Glomerular endothelial cell (primary cell): ENCODE results near the gene GAP43. TPM values are rescaled to one million over a fixed set of nuclear protein-coding genes. Genes with fewer than 3 reads are reported as not detected.

ENCODE experiments used
- DNase-seq: peaks from one replicate; pipeline ENCODE4 v3.0.0-alpha.2; 2011; ENCODE audit warnings: low read depth, low spot score; ENCODE audit errors: extremely low read depth
- total RNA-seq: library from RNA; depleted of rRNA; stranded (reverse); fragments of >200 nt; gene quantifications from 2 replicates; pipeline ENCODE4 v1.2.3, GENCODE V29; 2015

The GAP43 gene
- total RNA-seq, 1 donor from 2014 or later: 0.18 TPM

DNA sequence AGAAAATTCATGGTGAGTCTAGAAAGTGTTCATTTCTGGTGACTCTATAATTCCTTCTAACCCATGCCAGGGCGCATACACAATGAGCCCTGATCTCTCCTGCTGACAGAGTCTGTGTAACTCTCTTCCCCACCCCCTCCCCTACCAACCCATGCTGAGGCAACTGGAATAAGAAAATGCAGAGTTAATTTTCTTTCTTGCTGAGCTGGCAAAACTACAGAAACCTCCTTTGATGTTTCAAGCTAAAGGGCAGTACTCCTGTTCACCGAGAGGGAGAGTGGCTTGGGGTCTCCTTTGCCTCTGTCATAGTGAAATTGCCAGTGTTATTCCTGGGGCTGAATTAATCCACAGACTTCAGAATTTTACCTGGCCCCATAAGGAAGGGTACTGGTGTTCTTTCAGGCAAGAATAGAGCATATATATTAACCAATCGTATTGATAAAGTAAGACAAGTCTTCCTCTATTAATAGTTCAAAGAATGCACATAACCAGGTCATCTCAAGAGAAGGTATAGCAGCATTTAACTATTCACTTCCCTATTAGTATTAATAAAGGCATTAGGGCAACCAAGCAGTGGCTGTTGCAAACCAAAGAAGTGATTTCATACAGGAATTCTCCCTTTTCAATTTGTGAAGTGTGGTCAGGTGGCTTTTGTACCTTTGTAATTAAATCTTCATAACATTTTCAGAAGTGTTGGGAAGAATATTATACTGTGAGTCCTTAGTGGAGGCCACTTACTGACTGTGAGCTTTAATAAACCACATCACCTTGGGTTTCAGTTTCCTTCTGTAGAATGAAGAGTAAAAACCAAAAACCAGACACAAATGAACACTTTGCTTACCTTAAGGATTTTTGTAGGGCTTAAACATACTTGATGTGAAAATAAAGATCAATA, 4.1 kb downstream of the GAP43 start:
- no peak for DNase-seq

- no peak for DNase-seq
Measured at GRCh38 chr3:115628075-115628412, 4.7 kb downstream of the GAP43 start.

GRCh38 chr3:115630850-115631249, 7.5 kb downstream of the GAP43 start:
- DNase-seq: no peak

DNA sequence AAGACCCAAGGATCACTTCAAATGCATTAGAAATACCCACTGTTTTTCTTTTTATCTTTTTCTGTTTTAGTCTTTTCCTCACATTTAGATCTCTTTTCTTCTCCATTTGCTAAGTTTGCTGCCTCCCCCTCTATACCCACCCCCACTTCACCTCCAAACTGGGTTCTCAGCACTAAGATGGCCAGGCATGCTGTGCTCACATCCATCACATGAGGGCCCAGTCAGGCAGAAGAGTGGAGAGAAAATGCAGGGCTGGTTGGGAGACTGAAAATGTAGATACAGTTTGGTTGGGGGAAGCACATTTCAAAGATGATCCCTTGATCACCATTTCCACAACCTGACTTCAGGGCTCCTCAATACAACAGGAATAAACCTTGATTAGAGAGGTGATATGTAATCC, 8.7 kb downstream of the GAP43 start:
- DNase-seq: no peak

DNA sequence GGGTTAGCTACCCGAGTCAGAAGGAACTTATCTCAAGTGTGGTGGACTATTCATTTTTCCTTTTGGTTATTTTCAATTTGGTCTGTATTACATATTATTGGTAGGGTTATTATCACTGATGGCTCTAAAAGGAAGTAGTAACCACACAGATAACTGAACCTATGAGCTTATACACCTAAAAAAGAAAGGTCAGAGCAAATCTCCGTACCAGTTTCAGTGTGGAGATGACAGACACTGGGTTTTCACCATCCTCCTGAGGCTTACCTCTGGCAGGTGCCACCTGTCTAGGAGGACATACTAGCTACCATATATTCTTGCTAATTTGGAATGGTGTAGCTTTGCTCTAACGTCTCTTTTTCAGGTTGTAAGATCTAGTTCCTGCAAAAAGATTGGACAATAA, 10.2 kb downstream of the GAP43 start:
- no peak for DNase-seq

- no peak for DNase-seq
Measured at GRCh38 chr3:115634052-115634451, 10.7 kb downstream of the GAP43 start.

GRCh38 chr3:115635406-115635805, 12.1 kb downstream of the GAP43 start:
- DNase-seq: no peak

DNA sequence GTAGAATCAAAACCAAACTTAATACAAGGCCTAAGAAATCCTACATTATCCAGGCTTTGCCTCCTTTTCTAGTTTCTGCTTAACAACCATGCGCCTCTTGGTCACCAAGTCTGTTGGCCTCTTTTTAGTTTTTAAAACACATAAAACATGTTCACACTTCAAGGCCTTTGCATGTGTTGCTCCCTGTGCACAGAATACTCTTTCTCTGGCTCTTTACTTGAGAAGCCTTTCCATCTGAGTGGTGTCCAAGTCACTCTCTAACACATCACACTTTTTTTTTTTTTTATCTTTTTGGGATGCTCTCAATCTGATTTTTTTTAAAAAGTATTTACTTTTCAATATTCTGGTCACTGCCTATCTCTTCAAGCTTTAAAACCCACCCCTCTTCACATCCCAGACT, 14.9 kb downstream of the GAP43 start:
- DNase-seq: no peak

- DNase-seq: no peak
Measured at GRCh38 chr3:115638991-115639390, 15.7 kb downstream of the GAP43 start.

DNA sequence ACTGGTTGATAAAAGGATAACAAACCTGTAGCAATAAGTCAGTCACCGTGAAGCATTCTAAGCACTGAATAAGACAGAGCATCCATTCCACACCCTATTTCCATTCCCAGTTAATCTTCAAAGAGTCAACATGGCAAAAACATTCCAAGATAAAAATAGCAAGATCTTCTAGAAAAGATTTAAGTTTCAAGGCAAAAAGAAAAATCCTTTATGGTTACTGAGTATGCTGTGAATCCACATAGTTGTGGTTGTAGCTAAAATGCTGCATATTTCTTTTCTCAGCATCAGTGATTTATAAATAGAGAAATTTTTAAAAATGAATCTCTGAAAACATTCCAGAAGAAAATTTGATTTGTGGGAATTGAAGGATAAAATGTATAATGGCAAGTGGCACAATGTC, 21.1 kb downstream of the GAP43 start:
- DNase-seq: no peak

DNA sequence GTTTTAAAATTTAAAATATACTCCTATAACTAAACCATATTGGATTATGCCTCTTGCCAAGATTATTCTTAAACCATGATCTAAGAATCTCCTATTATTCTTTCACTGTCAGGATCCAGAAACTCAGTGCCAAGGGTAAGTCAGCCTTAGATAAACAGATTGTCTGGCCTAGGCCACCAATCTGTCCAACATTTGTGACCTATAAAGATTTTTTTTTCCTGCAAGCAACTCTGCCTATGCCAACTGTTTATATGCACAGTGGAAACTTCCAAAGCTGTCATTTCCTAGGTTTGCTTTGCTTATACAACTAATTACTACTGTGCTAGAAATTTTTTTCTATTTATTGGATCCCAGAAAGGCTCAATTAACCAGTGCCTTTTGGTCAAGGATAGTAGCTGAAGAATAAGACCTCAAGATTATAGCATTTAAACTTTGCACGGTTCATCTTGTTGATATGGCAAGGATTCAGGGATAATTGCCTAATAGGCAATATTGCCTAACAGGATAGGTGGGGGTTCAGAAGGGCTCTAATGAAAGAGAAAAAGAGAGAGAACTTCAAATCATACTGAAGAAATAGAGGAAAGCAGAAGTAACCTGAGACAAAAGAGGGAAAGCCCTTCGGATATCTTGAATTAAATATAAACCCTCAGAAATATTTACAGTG, 22.8 kb downstream of the GAP43 start:
- no peak for DNase-seq

- no peak for DNase-seq
Measured at GRCh38 chr3:115648559-115648958, 25.2 kb downstream of the GAP43 start.

- DNase-seq: no peak
Measured at GRCh38 chr3:115651087-115651486, 27.8 kb downstream of the GAP43 start.

GRCh38 chr3:115651599-115651998, 28.3 kb downstream of the GAP43 start:
- DNase-seq: no peak

DNA sequence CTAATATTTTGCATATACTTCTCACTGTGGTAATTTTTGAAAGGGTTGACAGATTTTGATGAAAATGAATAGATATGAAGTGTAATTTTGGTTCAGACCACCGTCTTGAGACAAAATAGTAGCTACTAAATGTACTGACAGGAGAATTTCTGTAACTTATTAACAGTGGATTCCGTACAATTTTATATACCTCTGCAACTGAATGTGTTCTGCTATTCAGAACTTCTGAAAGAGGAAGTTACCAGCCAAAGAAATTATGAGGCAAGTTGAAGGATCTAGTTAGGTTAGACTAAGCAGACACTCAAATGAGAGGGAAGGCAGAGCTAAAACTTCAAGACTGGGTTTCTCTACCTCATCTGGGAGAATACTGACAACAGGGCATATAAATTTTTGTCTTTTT, 29.4 kb downstream of the GAP43 start:
- no peak for DNase-seq

GRCh38 chr3:115655761-115656282, 32.5 kb downstream of the GAP43 start:
- no peak for DNase-seq

- DNase-seq: no peak
Measured at GRCh38 chr3:115657168-115657567, 33.9 kb downstream of the GAP43 start.

DNA sequence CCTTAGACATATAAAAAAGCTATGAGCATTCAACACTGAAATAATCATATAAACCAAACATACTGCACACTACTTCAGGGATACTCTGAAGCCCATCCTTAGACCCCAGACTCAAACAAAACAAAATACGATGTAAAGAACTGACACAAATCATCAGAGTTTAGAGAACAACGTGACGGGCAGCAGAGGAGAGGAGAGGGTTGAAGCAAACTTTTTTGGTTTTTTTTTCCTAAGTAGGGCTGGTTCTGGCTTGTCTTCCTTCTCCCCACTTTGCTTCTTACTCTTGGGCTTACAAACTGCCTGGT, 34.7 kb downstream of the GAP43 start:
- DNase-seq: no peak

GRCh38 chr3:115658337-115659181, 35.2 kb downstream of the GAP43 start:
- peak; percentile 14 for DNase-seq

DNA sequence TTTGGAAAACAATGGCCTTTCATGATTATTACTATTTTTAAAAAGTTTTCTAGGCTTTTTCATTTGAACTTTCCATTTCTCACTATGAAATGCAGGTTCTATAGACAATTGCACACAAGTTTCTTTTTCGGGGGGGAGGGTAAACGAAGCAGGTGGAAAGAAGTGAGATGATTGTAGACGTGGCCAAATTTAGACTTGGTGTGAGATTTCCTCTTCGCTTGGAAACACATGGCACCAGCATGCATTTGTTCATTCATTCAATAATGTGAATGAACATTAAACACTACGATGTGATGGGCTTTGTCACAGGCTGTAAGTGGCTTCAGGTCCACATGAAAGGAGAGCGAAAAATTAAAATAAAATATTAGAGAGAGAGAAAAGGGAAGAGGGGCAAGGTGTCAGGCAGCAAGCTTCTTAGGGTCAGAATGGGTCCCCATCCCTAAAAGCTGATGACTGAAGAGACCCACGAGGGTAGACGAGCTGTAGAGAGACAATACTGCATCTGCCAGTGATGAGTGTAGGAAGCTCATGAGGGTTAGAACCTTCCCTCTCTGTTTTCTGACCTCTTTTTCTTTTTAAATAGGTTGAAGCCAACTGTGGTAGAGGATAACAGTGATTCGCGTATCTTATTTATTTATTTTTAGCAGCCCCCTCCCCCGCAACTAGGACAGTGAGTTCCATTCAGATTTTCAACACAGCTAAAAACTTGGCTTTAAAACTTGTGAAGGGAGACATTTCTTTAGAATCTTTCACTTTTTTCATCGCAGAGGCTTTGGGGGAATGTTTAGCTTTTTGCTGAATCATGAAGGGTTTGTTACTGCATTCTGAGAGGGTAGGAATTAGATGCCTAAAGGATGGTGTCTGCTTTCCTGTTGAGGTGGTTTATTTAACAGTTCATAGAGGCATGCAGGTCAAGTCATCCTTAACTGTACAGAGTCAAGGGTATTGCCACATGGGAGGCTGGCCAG, 36.2 kb downstream of the GAP43 start:
- DNase-seq: no peak
